K562 (cell line): ENCODE data around the gene SLC5A2. TPM values are rescaled to one million over a fixed set of nuclear protein-coding genes. Genes with fewer than 3 reads are reported as not detected.

ENCODE experiments used
- ATAC-seq: fragments of 200-7000 bp; cut with Tn5 transposase; 3 replicates; pipeline ENCODE4 v1.9.1; 2020; ENCODE audit warnings: moderate library complexity
- BruUV-seq: library from RNA; stranded (reverse); fragments of 400-500 nt; replicated peaks from 2 replicates; lab custom pipeline; 2021; lab: Mats Ljungman, UMichigan
- CTCF ChIA-PET: fragments of 300-600 bp; formaldehyde crosslinking; extraction: SDS; loops from one replicate; lab custom pipeline; 2021; ENCODE audit warnings: low intra/inter-chr PET ratio; lab: Yijun Ruan, JAX
- POLR2A ChIA-PET: fragments of 300-600, 350-650 bp; sonication (Branson Sonifier 250); formaldehyde crosslinking; extraction: SDS; loops from one replicate; lab custom pipeline; 2021; ENCODE audit warnings: antibody characterized with exemption, inconsistent platforms; lab: Yijun Ruan, JAX
- DNase-seq, 4 experiments: peaks; one replicate each; pipeline versions ENCODE4 v3.0.0 to v3.0.0-alpha.2; 2011 to 2018; ENCODE audit warnings: low spot score in 3 of 4, mixed read lengths in 3 of 4; ENCODE audit errors: extremely low read depth in 1 of 4
- FAIRE-seq: peaks from 2 replicates; lab custom pipeline; 2011; peaks lifted over from hg19 to GRCh38; lab: Jason Lieb, UNC
- H2AFZ ChIP-seq: 2 replicates; pipeline ENCODE4 v1.6.0; 2011; ENCODE audit warnings: low read depth, low read length, control low read depth, inconsistent platforms
- H3K27ac ChIP-seq: fragments of 200-600 bp; 3 replicates; pipeline ENCODE4 v1.8.0; 2011; ENCODE audit warnings: low read depth, mild to moderate bottlenecking, control low read depth, inconsistent platforms, low read length, moderate library complexity, mixed read lengths; ENCODE audit errors: extremely low read depth
- H3K27me3 ChIP-seq, 2 experiments: fragments of 300-600 bp in 1 of 2; 2 replicates in 1 of 2; 3 replicates in 1 of 2; pipeline versions ENCODE4 v1.6.0 to v1.8.0; 2011; ENCODE audit warnings: inconsistent platforms in 2 of 2, low read length in 2 of 2, mild to moderate bottlenecking in 1 of 2, mixed read lengths in 1 of 2, moderate library complexity in 1 of 2; ENCODE audit not compliant: control insufficient read depth in 2 of 2, insufficient read depth in 2 of 2
- H3K36me3 ChIP-seq: fragments of 300-600 bp; 3 replicates; pipeline ENCODE4 v1.8.0; 2011; ENCODE audit warnings: mild to moderate bottlenecking, low read length, inconsistent platforms; ENCODE audit not compliant: control insufficient read depth, insufficient read depth
- H3K4me1 ChIP-seq, 2 experiments: fragments of 200-600 bp in 1 of 2; replicated peaks in 1 of 2; 2 replicates in 1 of 2; 3 replicates in 1 of 2; pipeline versions ENCODE4 v1.5.1 to v1.8.0; 2011; ENCODE audit warnings: inconsistent platforms in 2 of 2, low read length in 2 of 2, mild to moderate bottlenecking in 1 of 2, mixed read lengths in 1 of 2, moderate library complexity in 1 of 2; ENCODE audit not compliant: control insufficient read depth in 2 of 2, insufficient read depth in 2 of 2
- H3K4me2 ChIP-seq: 2 replicates; pipeline ENCODE4 v1.6.1; 2011; ENCODE audit warnings: low read length, control low read depth, inconsistent platforms, mixed read lengths; ENCODE audit not compliant: insufficient read depth
- H3K4me3 ChIP-seq: fragments of 200-600 bp; sonication (generic), shearing (Covaris generic); 2 replicates; pipeline ENCODE4 v1.5.1; 2016; ENCODE audit warnings: control low read depth, inconsistent platforms
- H3K79me2 ChIP-seq: fragments of 200-600 bp; 3 replicates; pipeline ENCODE4 v1.8.0; 2011; ENCODE audit warnings: low read length, inconsistent platforms; ENCODE audit not compliant: control insufficient read depth, insufficient read depth
- H3K9ac ChIP-seq, 2 experiments: 2 replicates each; pipeline versions ENCODE4 v1.6.0 to v1.6.1; 2011; ENCODE audit warnings: low read depth in 2 of 2, low read length in 2 of 2, control low read depth in 1 of 2, inconsistent platforms in 1 of 2, mild to moderate bottlenecking in 1 of 2, mixed read lengths in 1 of 2; ENCODE audit not compliant: insufficient read depth in 1 of 2
- H3K9me1 ChIP-seq: one replicate; pipeline ENCODE4 v1.6.0; 2011; ENCODE audit warnings: inconsistent platforms, mild to moderate bottlenecking, low read length, moderate library complexity; ENCODE audit not compliant: control insufficient read depth, insufficient read depth
- H3K9me3 ChIP-seq: replicated peaks from 2 replicates; pipeline ENCODE4 v1.5.1; 2011; ENCODE audit warnings: low read depth, low read length, inconsistent platforms; ENCODE audit not compliant: control insufficient read depth, insufficient read depth
- H4K20me1 ChIP-seq: replicated peaks from 2 replicates; pipeline ENCODE4 v1.6.1; 2011; ENCODE audit warnings: low read length, inconsistent platforms, mixed read lengths; ENCODE audit not compliant: control insufficient read depth, insufficient read depth
- ARID1B ChIP-seq: fragments of 450-650 bp; IDR thresholded peaks from 2 replicates; pipeline ENCODE4 v1.6.1; 2016; ENCODE audit warnings: antibody characterized with exemption, mild to moderate bottlenecking, inconsistent platforms
- CTCF ChIP-seq, 3 experiments: IDR thresholded peaks in 2 of 3; conservative IDR thresholded peaks in 1 of 3; 2 replicates each; pipeline ENCODE4 v1.5.1; 2011 to 2012; ENCODE audit warnings: low read length in 3 of 3, mild to moderate bottlenecking in 3 of 3, control low read depth in 2 of 3, improper control_type of control experiment in 1 of 3, inconsistent platforms in 1 of 3, low read depth in 1 of 3, mixed read lengths in 1 of 3, moderate library complexity in 1 of 3; ENCODE audit not compliant: insufficient read depth in 2 of 3
- ETS2 ChIP-seq: IDR thresholded peaks from 2 replicates; pipeline ENCODE4 v1.6.1; 2016; ENCODE audit warnings: borderline replicate concordance, missing genetic modification characterization, mild to moderate bottlenecking, moderate library complexity, missing compliant biosample characterization; ENCODE audit not compliant: poor library complexity, severe bottlenecking
- MCM3 ChIP-seq: fragments of 450-650 bp; IDR thresholded peaks from 2 replicates; pipeline ENCODE4 v1.6.1; 2016
- MLLT1 ChIP-seq, 2 experiments: fragments of 450-650 bp; IDR thresholded peaks; 2 replicates each; pipeline ENCODE4 v1.6.1; 2016
- MYNN ChIP-seq, 2 experiments: sonication (generic); formaldehyde crosslinking in 1 of 2; IDR thresholded peaks; 2 replicates each; pipeline versions ENCODE4 v1.5.0 to v1.6.1; 2016 to 2020; ENCODE audit warnings: antibody characterized with exemption in 1 of 2, missing genetic modification reagents in 1 of 2
- POLR2G ChIP-seq: fragments of 200-400 bp; formaldehyde crosslinking; IDR thresholded peaks from 2 replicates; pipeline ENCODE4 v1.6.1; 2017; ENCODE audit warnings: low read depth, mild to moderate bottlenecking, antibody characterized with exemption, low read length, moderate library complexity
- RNF2 ChIP-seq: sonication (generic); IDR thresholded peaks from 2 replicates; pipeline ENCODE4 v1.6.1; 2016
- SMAD4 ChIP-seq: fragments of 250-450 bp; sonication (Bioruptor Pico); conservative IDR thresholded peaks from 2 replicates; pipeline ENCODE4 v1.8.0; 2021; ENCODE audit warnings: inconsistent platforms, mild to moderate bottlenecking, moderate library complexity
- SRSF1 ChIP-seq: fragments of 200-400 bp; formaldehyde crosslinking; IDR thresholded peaks from 2 replicates; pipeline ENCODE4 v1.6.1; 2017; ENCODE audit warnings: mild to moderate bottlenecking, low read depth, low read length, moderate library complexity
- SRSF9 ChIP-seq: fragments of 200-400 bp; formaldehyde crosslinking; IDR thresholded peaks from 2 replicates; pipeline ENCODE4 v1.6.1; 2017; ENCODE audit warnings: low read depth, low read length, borderline replicate concordance
- TAF9B ChIP-seq: fragments of 450-650 bp; IDR thresholded peaks from 2 replicates; pipeline ENCODE4 v1.6.1; 2018; ENCODE audit warnings: mild to moderate bottlenecking; ENCODE audit not compliant: partially characterized antibody
- TSC22D4 ChIP-seq: fragments of 450-650 bp; IDR thresholded peaks from 2 replicates; pipeline ENCODE4 v1.6.1; 2016; ENCODE audit warnings: missing genetic modification characterization, missing biosample characterization, control low read depth
- ZBTB1 ChIP-seq: sonication (generic); formaldehyde crosslinking; IDR thresholded peaks from 2 replicates; pipeline ENCODE4 v1.8.1; 2023; ENCODE audit warnings: missing genetic modification reagents, low read depth, mild to moderate bottlenecking, borderline replicate concordance
- ZNF444 ChIP-seq: fragments of 250-450 bp; sonication (Bioruptor Pico); IDR thresholded peaks from 2 replicates; pipeline ENCODE4 v1.4.0; 2020; ENCODE audit warnings: mild to moderate bottlenecking, moderate library complexity
- ZNF551 ChIP-seq: fragments of 250-450 bp; sonication (Bioruptor Pico); IDR thresholded peaks from 2 replicates; pipeline ENCODE4 v1.5.0; 2021; ENCODE audit warnings: mild to moderate bottlenecking, moderate library complexity
- ZNF561 ChIP-seq: fragments of 450-650 bp; formaldehyde crosslinking; conservative IDR thresholded peaks from 2 replicates; pipeline ENCODE4 v1.4.0; 2020; ENCODE audit warnings: mild to moderate bottlenecking, moderate library complexity
- ZNF586 ChIP-seq: fragments of 450-650 bp; formaldehyde crosslinking; conservative IDR thresholded peaks from 2 replicates; pipeline ENCODE4 v1.4.0; 2020; ENCODE audit warnings: mild to moderate bottlenecking, moderate library complexity
- WGBS: fragments of 100-300 bp; shearing (Covaris generic); methylation state at CpG from one replicate; pipeline ENCODE4 v1.1.6; 2016; ENCODE audit warnings: low coverage, mixed read lengths; ENCODE audit not compliant: insufficient coverage; ENCODE audit errors: missing lambda C conversion rate; 5-methylcytosine and 5-hydroxymethylcytosine counted together
- in situ Hi-C: fragments of 300-500 bp; cut with MboI; formaldehyde crosslinking; loops from 4 replicates; pipeline ENCODE4 v1.15.0; 2018; ENCODE audit warnings: inconsistent platforms, mixed read lengths
- intact Hi-C: fragments of 100-400 bp; cut with micrococcal nuclease; formaldehyde crosslinking; loops from 2 replicates; pipeline ENCODE4 v1.14.2; 2022
- polyA plus RNA-seq, 8 experiments: library from polyadenylated mRNA; depleted of rRNA in 4 of 8; stranded (reverse) in 5 of 8; unstranded in 3 of 8; fragments of >200 nt; fragmentation: Nextera tagmentation in 2 of 8; fragmentation: Illumina TruSeq in 1 of 8; extraction: Ambion mirVana in 2 of 8; extraction: Trizol in 1 of 8; gene quantifications; 2 replicates each; pipeline versions ENCODE4 v1.2.1 to v1.2.3, GENCODE V29; 2011 to 2014; ENCODE audit warnings: inconsistent platforms in 1 of 8, missing spikeins in 1 of 8
- total RNA-seq, 7 experiments: library from RNA; depleted of rRNA in 6 of 7; stranded (reverse); fragments of >200 nt in 6 of 7; fragmentation: Illumina TruSeq in 2 of 7; extraction: Trizol in 2 of 7; gene quantifications; 2 replicates each; pipeline versions ENCODE4 v1.2.1 to v1.2.3, GENCODE V29; 2011 to 2021; ENCODE audit warnings: low replicate concordance in 1 of 7
- TF ChIP-seq, protein P1 (sequence below): fragments of 250-450 bp; sonication (Bioruptor Pico); IDR thresholded peaks from 2 replicates; pipeline ENCODE4 v1.9.0; 2021; ENCODE audit warnings: mild to moderate bottlenecking, inconsistent platforms

SLC5A2 gene
- total and polyA plus RNA-seq, 9 of the 15 experiments (the other 6 are each of a cell fraction or from before 2014, with no cell fraction given): 0.07 to 2.7 (median 2.2) TPM; not detected in 6

DNA sequence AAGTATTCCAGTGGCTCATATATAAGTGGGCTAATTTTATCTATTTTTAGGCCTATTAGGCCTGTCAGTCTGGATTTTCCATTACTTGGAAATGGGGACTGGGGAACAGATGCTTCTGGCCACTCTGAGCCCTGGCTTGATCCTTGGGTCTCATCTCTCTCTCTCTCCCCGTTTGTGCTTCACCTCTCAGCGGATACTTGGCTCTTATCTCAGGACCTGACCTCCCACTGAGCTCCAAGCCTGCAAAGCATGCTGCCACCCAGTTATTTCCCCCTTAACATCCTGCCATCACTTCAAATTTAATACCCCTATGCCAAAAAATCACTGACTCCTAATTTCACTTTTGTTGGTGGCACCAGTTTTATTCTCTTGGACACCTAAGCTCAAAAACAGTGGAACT lies 44.5 kb upstream of the SLC5A2 start:
- no peaks in the 10 kb centered on the region for H4K20me1 ChIP-seq
- H3K27ac ChIP-seq: no peak overlapping the region
- ATAC-seq (no peak), FAIRE-seq (no peak), DNase-seq (no peak)
- TF ChIP-seq ZBTB1 (CRISPR knock-in tag) (no peak), CTCF (IDR thresholded peaks at IDR 0.05 in 2 of 3, conservative IDR thresholded peaks at IDR 0.05 in 1 of 3; ENCODE audit: insufficient read depth in 2 of 3, low read depth in 1 of 3, low read length in 3 of 3) (no peak), MCM3 (no peak), SRSF1 (no peak), ETS2 (no peak), TAF9B (no peak), MYNN (IDR thresholded peaks at IDR 0.05) (no peak), MYNN (CRISPR knock-in tag; IDR thresholded peaks at IDR 0.05) (no peak), RNF2 (no peak), ZNF444 (no peak), ZNF561 (no peak), ZNF551 (CRISPR knock-in tag) (no peak), MLLT1 (IDR thresholded peaks at IDR 0.05) (no peak), ARID1B (no peak), POLR2G (no peak), SMAD4 (CRISPR knock-in tag) (no peak), ZNF586 (no peak), SRSF9 (no peak), TSC22D4 (tag) (no peak)
- TF ChIP-seq, protein P1, sequence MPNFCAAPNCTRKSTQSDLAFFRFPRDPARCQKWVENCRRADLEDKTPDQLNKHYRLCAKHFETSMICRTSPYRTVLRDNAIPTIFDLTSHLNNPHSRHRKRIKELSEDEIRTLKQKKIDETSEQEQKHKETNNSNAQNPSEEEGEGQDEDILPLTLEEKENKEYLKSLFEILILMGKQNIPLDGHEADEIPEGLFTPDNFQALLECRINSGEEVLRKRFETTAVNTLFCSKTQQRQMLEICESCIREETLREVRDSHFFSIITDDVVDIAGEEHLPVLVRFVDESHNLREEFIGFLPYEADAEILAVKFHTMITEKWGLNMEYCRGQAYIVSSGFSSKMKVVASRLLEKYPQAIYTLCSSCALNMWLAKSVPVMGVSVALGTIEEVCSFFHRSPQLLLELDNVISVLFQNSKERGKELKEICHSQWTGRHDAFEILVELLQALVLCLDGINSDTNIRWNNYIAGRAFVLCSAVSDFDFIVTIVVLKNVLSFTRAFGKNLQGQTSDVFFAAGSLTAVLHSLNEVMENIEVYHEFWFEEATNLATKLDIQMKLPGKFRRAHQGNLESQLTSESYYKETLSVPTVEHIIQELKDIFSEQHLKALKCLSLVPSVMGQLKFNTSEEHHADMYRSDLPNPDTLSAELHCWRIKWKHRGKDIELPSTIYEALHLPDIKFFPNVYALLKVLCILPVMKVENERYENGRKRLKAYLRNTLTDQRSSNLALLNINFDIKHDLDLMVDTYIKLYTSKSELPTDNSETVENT (CRISPR knock-in tag): no peak
- POLR2A ChIA-PET: interaction anchor here (0.6 kb wide), 1 partner anchor 60 kb away, joined by 4 read pairs; no protein-coding TSS in a partner anchor
- H3K4me3 ChIP-seq: no peak overlapping the region
- no peaks in the 10 kb centered on the region for H3K36me3 ChIP-seq
- CTCF ChIA-PET: interaction anchor here (1.0 kb wide), 1 partner anchor 47 kb away, joined by 3 read pairs; no protein-coding TSS in a partner anchor
- no peak overlapping the region for H2AFZ ChIP-seq
- no peaks in the 10 kb centered on the region for H3K79me2 ChIP-seq
- H3K9me3 ChIP-seq: no peaks in the 10 kb centered on the region
- no peak overlapping the region for H3K9ac ChIP-seq
- WGBS: 0% methylated on average over 2 of the region's 2 CpGs
- peaks cover 3 to 26% of the 10 kb centered on the region in 2 experiments; a peak in 2 of 5 replicates for H3K4me1 ChIP-seq
- intact Hi-C loops (no loop called here), in situ Hi-C loops (loop anchor here (25.0 kb wide), 1 partner anchor 451 kb away; the partner anchor contains the start of gene HSD3B7)
- H3K27me3 ChIP-seq: no peaks in the 10 kb centered on the region; a peak in 1 of 5 replicates
- BruUV-seq: no TSS peak
- no peak overlapping the region for H3K4me2 ChIP-seq
- H3K9me1 ChIP-seq: no peaks in the 10 kb centered on the region
